HG03565 (cell line): ENCODE results near the gene RUNX1.

ENCODE experiments used
- ATAC-seq: cut with Tn5 transposase; IDR thresholded peaks from one replicate; pipeline ENCODE4 v1.9.1; 2021; ENCODE audit warnings: mild to moderate bottlenecking, moderate library complexity; ENCODE audit not compliant: unreplicated experiment

RUNX1 gene

GRCh38 chr21:34927992-34928391 is 121.1 kb downstream of the RUNX1 start:
- ATAC-seq: no peak

GRCh38 chr21:34926803-34927467 is 122.2 kb downstream of the RUNX1 start:
- ATAC-seq: no peak

GRCh38 chr21:34925597-34925996 is 123.5 kb downstream of the RUNX1 start:
- ATAC-seq: no peak

GRCh38 chr21:34924771-34925419 is 124.2 kb downstream of the RUNX1 start:
- no peak for ATAC-seq

- no peak for ATAC-seq
Observed at GRCh38 chr21:34924194-34924593, 124.9 kb downstream of the RUNX1 start.

GRCh38 chr21:34923626-34924025 is 125.5 kb downstream of the RUNX1 start:
- no peak for ATAC-seq

- no peak for ATAC-seq
Observed at GRCh38 chr21:34923202-34923601, 125.9 kb downstream of the RUNX1 start.

- ATAC-seq: no peak
Observed at GRCh38 chr21:34922479-34922878, 126.6 kb downstream of the RUNX1 start.

- ATAC-seq: no peak
Observed at GRCh38 chr21:34921151-34921550, 128.0 kb downstream of the RUNX1 start.

- ATAC-seq: no peak
Observed at GRCh38 chr21:34919406-34919805, 129.7 kb downstream of the RUNX1 start.

GRCh38 chr21:34916446-34916845 is 132.7 kb downstream of the RUNX1 start:
- ATAC-seq: no peak

GRCh38 chr21:34915364-34915841 is 133.7 kb downstream of the RUNX1 start:
- ATAC-seq: no peak

GRCh38 chr21:34914239-34914638 is 134.9 kb downstream of the RUNX1 start:
- no peak for ATAC-seq

GRCh38 chr21:34913811-34914210 is 135.3 kb downstream of the RUNX1 start:
- ATAC-seq: no peak

- ATAC-seq: no peak
Observed at GRCh38 chr21:34912022-34912945, 136.8 kb downstream of the RUNX1 start.

- no peak for ATAC-seq
Observed at GRCh38 chr21:34911360-34911759, 137.7 kb downstream of the RUNX1 start.

- ATAC-seq: no peak
Observed at GRCh38 chr21:34910396-34910795, 138.7 kb downstream of the RUNX1 start.

- no peak for ATAC-seq
Observed at GRCh38 chr21:34909492-34910292, 139.4 kb downstream of the RUNX1 start.

GRCh38 chr21:34908419-34909055 is 140.6 kb downstream of the RUNX1 start:
- ATAC-seq: no peak
